Stimulated activated CD8-positive, alpha-beta memory T cell treated with anti-CD3 and anti-CD28 coated beads, Interleukin-4, amount 100 ng/mL, for 1 hour (primary cell): ENCODE data around the gene BAIAP2L1.

Experiments
- DNase-seq, 2 donors: peaks; one replicate each; pipeline ENCODE4 v3.0.0-alpha.2; 2020; ENCODE audit warnings: low read depth in 2 of 2, low spot score in 1 of 2

The BAIAP2L1 gene

DNA sequence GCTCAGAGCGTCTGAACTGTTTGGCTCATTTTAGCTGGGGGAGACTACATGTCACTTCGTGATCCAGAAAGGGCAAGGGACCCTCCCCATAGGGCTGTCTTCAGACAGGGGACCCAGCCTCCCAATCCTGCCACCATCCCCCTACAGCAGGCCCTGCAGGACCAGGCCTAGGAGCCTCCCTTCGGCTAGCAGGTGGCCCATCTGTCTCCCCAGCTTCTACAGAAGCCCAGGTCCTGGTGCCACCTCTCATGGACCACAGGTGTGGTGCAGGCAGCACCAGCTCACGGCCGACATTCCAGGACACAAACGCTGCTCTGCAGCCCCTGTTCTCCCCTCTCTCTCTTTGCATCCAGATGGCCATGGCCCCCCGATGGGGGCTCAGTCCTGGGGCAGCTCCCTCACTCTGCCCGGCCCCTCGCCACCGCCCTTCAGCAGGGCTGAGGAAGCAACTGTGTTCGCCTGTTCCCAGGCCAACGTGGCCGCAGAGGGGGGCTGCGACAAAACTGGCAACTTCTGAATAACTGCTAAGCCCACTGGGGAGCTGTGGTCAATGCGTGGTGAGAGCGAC is 159.1 kb downstream of the BAIAP2L1 start:
- DNase-seq, result no peak
